OCI-LY1 (cell line): Measurements from ENCODE around the gene FOXK1.

Experiments
- H2AFZ ChIP-seq: fragments of 200-600 bp; sonication (generic), shearing (Covaris generic); 2 replicates; pipeline ENCODE4 v1.6.0; 2014; ENCODE audit warnings: antibody characterized with exemption, mild to moderate bottlenecking, low read length
- H3F3A ChIP-seq: fragments of 200-600 bp; sonication (generic), shearing (Covaris generic); 2 replicates; pipeline ENCODE4 v1.6.0; 2014; ENCODE audit warnings: mild to moderate bottlenecking, antibody characterized with exemption, low read length, moderate library complexity; ENCODE audit not compliant: insufficient read depth
- H3K27ac ChIP-seq: fragments of 200-600 bp; sonication (generic); 2 replicates; pipeline ENCODE4 v1.5.1; 2014; ENCODE audit warnings: low read length, mixed run types, mild to moderate bottlenecking, low read depth; ENCODE audit not compliant: poor library complexity, severe bottlenecking
- H3K27me3 ChIP-seq: fragments of 200-600 bp; sonication (generic); 2 replicates; pipeline ENCODE4 v1.6.0; 2014; ENCODE audit warnings: antibody characterized with exemption, mild to moderate bottlenecking, low read length, moderate library complexity; ENCODE audit not compliant: insufficient read depth
- H3K36me3 ChIP-seq: fragments of 200-600 bp; sonication (generic); 2 replicates; pipeline ENCODE4 v1.6.1; 2014; ENCODE audit warnings: mild to moderate bottlenecking, antibody characterized with exemption, low read length, moderate library complexity, mixed read lengths; ENCODE audit not compliant: insufficient read depth
- H3K4me1 ChIP-seq: fragments of 200-600 bp; sonication (generic); 2 replicates; pipeline ENCODE4 v1.5.1; 2014; ENCODE audit warnings: mild to moderate bottlenecking, low read length, moderate library complexity; ENCODE audit not compliant: insufficient read depth, severe bottlenecking
- H3K4me2 ChIP-seq: fragments of 200-600 bp; sonication (generic), shearing (Covaris generic); 2 replicates; pipeline ENCODE4 v1.6.1; 2014; ENCODE audit warnings: low read length
- H3K4me3 ChIP-seq: fragments of 200-600 bp; sonication (generic); 2 replicates; pipeline ENCODE4 v1.5.1; 2014; ENCODE audit warnings: low read length, low read depth, mild to moderate bottlenecking, mixed read lengths; ENCODE audit not compliant: poor library complexity, severe bottlenecking
- H3K79me2 ChIP-seq: fragments of 200-600 bp; shearing (Covaris generic); 2 replicates; pipeline ENCODE4 v1.6.1; 2016; ENCODE audit warnings: mixed run types, low read length, mixed read lengths; ENCODE audit not compliant: insufficient read depth
- H3K9ac ChIP-seq: fragments of 200-600 bp; sonication (generic), shearing (Covaris generic); 2 replicates; pipeline ENCODE4 v1.6.1; 2014; ENCODE audit warnings: mild to moderate bottlenecking, low read length, mixed read lengths
- H3K9me2 ChIP-seq: fragments of 200-600 bp; sonication (generic), shearing (Covaris generic); 2 replicates; pipeline ENCODE4 v1.6.1; 2014; ENCODE audit warnings: low read depth, mild to moderate bottlenecking, low read length, mixed read lengths
- H3K9me3 ChIP-seq: fragments of 200-600 bp; shearing (Covaris generic); 2 replicates; pipeline ENCODE4 v1.6.1; 2014; ENCODE audit warnings: low read length, mixed read lengths
- H4K20me1 ChIP-seq: fragments of 200-600 bp; sonication (generic), shearing (Covaris generic); 2 replicates; pipeline ENCODE4 v1.6.0; 2016; ENCODE audit warnings: mild to moderate bottlenecking, low read length; ENCODE audit not compliant: insufficient read depth
- CTCF ChIP-seq: fragments of 200-600 bp; sonication (generic), shearing (Covaris generic); IDR thresholded peaks from 2 replicates; pipeline ENCODE4 v1.5.1; 2017; ENCODE audit warnings: mild to moderate bottlenecking, antibody characterized with exemption, low read length, moderate library complexity, mixed read lengths
- EZH2 ChIP-seq: fragments of 200-600 bp; sonication (generic), shearing (Covaris generic); IDR thresholded peaks from 2 replicates; pipeline ENCODE4 v1.8.0; 2017; ENCODE audit warnings: borderline replicate concordance, mixed run types, mild to moderate bottlenecking, antibody characterized with exemption, low read length, moderate library complexity, mixed read lengths

Gene FOXK1

GRCh38 chr7:4785371-4785770 is 103.3 kb downstream of the FOXK1 start:
- no peaks in the 10 kb centered on the region for H4K20me1 ChIP-seq
- no peak for TF ChIP-seq CTCF
- H3K4me1 ChIP-seq: no peaks in the 10 kb centered on the region
- no peaks in the 10 kb centered on the region for H3K27me3 ChIP-seq
- no peak overlapping the region for H2AFZ ChIP-seq
- H3K9me3 ChIP-seq: no peaks in the 10 kb centered on the region
- peaks cover 62% of the 10 kb centered on the region for H3K36me3 ChIP-seq
- H3F3A ChIP-seq: no peaks in the 10 kb centered on the region
- no peak overlapping the region for H3K4me2 ChIP-seq
- H3K79me2 ChIP-seq: no peaks in the 10 kb centered on the region
- no peak overlapping the region for H3K27ac ChIP-seq
- no peaks in the 10 kb centered on the region for H3K9me2 ChIP-seq
- no peak overlapping the region for H3K9ac ChIP-seq
- H3K4me3 ChIP-seq: no peak overlapping the region

GRCh38 chr7:4786015-4786414 is 103.9 kb downstream of the FOXK1 start:
- no peak overlapping the region for H2AFZ ChIP-seq
- H3K9me3 ChIP-seq: no peaks in the 10 kb centered on the region
- H3F3A ChIP-seq: no peaks in the 10 kb centered on the region
- no peak overlapping the region for H3K9ac ChIP-seq
- no peaks in the 10 kb centered on the region for H3K79me2 ChIP-seq
- no peak overlapping the region for H3K4me3 ChIP-seq
- H3K4me2 ChIP-seq: no peak overlapping the region
- H3K27ac ChIP-seq: no peak overlapping the region
- no peak for TF ChIP-seq EZH2
- no peak for TF ChIP-seq CTCF
- peaks cover 65% of the 10 kb centered on the region for H3K36me3 ChIP-seq
- H4K20me1 ChIP-seq: no peaks in the 10 kb centered on the region
- no peaks in the 10 kb centered on the region for H3K9me2 ChIP-seq
- no peaks in the 10 kb centered on the region for H3K4me1 ChIP-seq
- H3K27me3 ChIP-seq: no peaks in the 10 kb centered on the region

- no peaks in the 10 kb centered on the region for H3F3A ChIP-seq
Measured at GRCh38 chr7:4787541-4787940, 105.4 kb downstream of the FOXK1 start.

More at GRCh38 chr7:4787541-4787940, 105.4 kb downstream of the FOXK1 start:
- no peaks in the 10 kb centered on the region for H3K4me1 ChIP-seq
- no peak overlapping the region for H3K4me2 ChIP-seq
- H3K79me2 ChIP-seq: no peaks in the 10 kb centered on the region
- no peak overlapping the region for H3K27ac ChIP-seq
- H3K27me3 ChIP-seq: no peaks in the 10 kb centered on the region
- H2AFZ ChIP-seq: no peak overlapping the region
- H3K9me2 ChIP-seq: no peaks in the 10 kb centered on the region
- H3K36me3 ChIP-seq: peaks cover 64% of the 10 kb centered on the region
- H3K9me3 ChIP-seq: no peaks in the 10 kb centered on the region
- no peak overlapping the region for H3K9ac ChIP-seq
- no peaks in the 10 kb centered on the region for H4K20me1 ChIP-seq
- TF ChIP-seq CTCF: no peak
- TF ChIP-seq EZH2: no peak
- no peak overlapping the region for H3K4me3 ChIP-seq
